HG02763 (cell line): Measurements from ENCODE around the gene SULT1E1.
"Not testable (repeated sequence)": the region's sequence is repeated elsewhere in the genome, so short reads cannot be mapped to it uniquely, and the experiment has no call there.

Experiments
- ATAC-seq: cut with Tn5 transposase; IDR thresholded peaks from one replicate; pipeline ENCODE4 v1.9.1; 2021; ENCODE audit warnings: mild to moderate bottlenecking, moderate library complexity; ENCODE audit not compliant: unreplicated experiment

SULT1E1 gene

DNA sequence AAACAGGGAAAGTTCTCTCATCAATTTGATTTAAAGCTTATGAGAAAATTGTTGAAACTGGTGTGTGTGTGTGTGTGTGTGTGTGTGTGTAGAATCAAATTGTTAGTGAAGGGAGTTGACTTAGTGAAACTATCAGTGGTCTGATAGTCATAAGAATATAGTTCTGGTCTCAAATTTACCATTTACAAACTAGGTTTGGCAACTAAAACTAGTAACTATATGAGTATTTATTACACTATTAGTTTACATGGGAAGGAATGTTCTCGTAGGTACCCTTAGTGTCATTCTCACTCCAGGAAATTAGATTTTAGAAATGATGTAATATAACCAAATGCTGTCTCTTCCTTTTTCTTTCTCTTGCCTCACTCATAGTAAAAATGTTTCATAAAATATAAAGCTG is 11.9 kb downstream of the SULT1E1 start:
- ATAC-seq = no peak

- no peak for ATAC-seq
These were observed 16.0 kb downstream of the SULT1E1 start for GRCh38 chr4:69843932-69844331.

DNA sequence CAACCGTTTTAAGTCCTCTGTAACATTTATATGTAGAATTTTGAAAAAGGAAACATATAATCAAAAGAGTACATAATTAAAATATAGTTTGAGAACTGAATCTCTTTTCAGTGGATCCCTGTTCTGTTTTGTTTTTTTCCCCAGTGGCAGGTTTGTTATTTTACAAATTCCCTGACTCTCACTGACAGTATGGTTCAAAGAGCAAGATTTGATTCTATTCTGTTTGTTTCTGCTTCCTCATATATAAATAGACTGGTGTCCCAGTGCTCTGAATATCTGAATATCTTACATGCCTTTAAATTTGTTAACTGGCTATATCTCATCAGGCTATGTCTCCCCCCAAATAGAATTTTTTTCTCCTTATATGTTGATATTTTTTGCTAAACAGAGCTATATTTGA is 16.6 kb downstream of the SULT1E1 start:
- ATAC-seq = no peak

DNA sequence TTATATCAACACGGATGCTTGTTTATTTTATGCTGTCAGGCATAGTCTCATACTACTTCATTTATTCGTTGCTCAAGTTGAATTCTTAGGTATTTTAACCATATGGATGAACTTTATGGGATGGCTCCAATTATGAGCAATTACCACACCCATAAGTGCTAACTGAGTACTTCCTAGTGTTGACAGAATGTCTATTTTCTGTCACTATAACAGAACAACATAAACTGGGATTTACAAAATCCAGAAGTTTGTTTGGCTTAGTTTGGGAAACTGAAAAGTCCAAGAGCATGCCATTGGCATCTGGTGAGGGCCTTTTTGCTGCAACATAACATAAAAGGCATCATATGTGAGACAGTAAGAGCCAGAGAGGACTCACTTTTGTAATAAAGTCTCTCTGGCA is 21.0 kb downstream of the SULT1E1 start:
- no peak for ATAC-seq

DNA sequence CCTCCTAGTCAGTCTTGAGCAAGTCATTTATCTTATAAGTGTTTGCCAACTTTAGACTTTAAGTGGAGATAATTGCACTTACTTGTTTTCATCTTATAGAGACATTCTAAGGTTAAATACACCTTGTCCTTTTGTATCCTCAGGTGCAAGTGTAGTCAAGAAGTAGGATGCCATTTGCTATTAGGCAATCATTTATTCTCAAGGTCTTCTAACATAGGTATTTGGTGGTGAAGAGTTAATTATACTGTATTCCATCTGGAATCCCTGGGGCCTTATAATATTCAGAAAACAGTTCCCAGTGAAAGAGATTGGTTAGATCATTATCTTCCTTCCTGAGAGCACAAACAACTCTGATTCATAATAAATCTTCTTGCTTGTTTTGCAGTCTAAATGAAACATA is 23.7 kb downstream of the SULT1E1 start:
- ATAC-seq = no peak

GRCh38 chr4:69835766-69836165 is 24.2 kb downstream of the SULT1E1 start:
- no peak for ATAC-seq

GRCh38 chr4:69833251-69833650 is 26.7 kb downstream of the SULT1E1 start:
- ATAC-seq = no peak

DNA sequence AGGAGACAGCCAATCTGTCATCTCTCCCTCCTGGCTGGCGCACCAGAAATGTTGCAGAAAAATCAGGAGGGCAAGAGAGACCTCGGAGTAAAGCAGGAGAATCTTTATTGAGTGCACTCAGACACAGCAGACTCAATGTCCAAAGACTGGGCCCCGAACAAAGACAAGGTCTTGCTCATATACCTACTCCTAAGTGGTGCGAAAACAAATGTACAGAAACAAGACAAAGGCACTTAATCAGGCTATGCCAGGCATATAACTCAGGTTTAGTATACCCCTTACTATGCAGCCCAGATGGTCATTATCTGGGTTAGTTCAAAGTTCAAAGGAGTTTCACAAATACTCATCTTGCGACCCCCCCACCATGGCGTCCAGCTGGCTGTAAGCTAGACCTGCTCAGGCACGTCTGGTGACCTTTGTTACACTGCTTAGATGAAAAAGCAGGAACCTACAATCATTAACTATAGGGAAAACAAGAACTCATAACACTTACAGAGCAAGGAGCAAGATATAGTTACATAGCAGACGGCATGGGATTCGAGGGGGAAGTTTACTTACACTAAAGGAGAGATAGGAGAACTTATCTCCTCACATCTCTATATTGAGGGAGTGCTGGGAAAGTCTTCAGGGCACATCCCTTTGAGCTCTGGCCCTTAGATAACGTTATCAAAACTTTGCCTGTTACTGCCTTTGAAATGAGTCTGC is 27.5 kb downstream of the SULT1E1 start:
- peak; percentile 38 for ATAC-seq

GRCh38 chr4:69831646-69832325 is 28.2 kb downstream of the SULT1E1 start:
- peak; percentile 89 for ATAC-seq

DNA sequence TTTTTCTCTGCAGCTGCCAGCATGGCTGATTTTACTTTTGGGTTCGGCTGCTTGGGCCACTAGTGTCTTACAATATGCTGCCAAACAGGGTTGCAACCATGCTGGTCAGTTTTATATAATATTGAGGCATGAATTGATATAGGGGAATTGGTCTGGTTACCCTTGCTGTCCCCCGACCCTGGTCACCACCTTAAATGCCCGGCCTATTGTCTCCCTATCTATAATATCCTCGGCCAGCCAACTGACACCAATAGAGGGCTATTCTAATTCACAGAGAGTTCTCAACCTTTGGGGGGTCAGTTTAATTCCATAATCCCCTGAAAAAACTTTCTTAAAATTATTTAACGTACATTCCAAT is 28.7 kb downstream of the SULT1E1 start:
- no peak for ATAC-seq

- ATAC-seq = no peak
These were observed 29.2 kb downstream of the SULT1E1 start for GRCh38 chr4:69830560-69831269.

GRCh38 chr4:69830192-69830559 is 29.8 kb downstream of the SULT1E1 start:
- no peak for ATAC-seq

GRCh38 chr4:69829678-69830077 is 30.3 kb downstream of the SULT1E1 start:
- no peak for ATAC-seq

- ATAC-seq = no peak
These were observed 31.1 kb downstream of the SULT1E1 start for GRCh38 chr4:69828828-69829227.

- ATAC-seq = not testable (repeated sequence)
These were observed 34.9 kb downstream of the SULT1E1 start for GRCh38 chr4:69825056-69825455.

GRCh38 chr4:69823481-69824186 is 36.3 kb downstream of the SULT1E1 start:
- ATAC-seq = peak; percentile 93

- peak; percentile 8 for ATAC-seq
These were observed 36.9 kb downstream of the SULT1E1 start for GRCh38 chr4:69823048-69823447.

DNA sequence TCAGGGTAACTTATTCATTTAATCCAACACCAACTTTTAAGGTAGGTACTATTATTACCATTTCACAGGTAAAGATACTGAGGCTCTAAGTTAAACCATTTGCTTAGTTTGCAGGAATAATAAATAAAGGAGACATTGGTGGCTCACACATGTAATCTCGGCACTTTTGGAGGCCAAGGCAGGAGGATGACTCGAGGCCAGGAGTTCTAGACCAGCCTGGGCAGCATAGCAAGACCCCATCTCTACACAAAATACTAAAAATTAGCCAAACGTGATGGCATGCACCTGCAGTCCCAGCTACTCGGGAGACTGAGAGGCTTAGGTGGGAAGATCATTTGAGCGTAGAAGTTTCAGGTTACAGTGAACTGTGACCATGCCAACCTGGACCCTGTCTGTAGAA is 37.7 kb downstream of the SULT1E1 start:
- ATAC-seq = no peak

GRCh38 chr4:69818060-69818639 is 41.8 kb downstream of the SULT1E1 start:
- no peak for ATAC-seq

GRCh38 chr4:69816236-69816635 is 43.7 kb downstream of the SULT1E1 start:
- no peak for ATAC-seq

GRCh38 chr4:69813628-69814027 is 46.3 kb downstream of the SULT1E1 start:
- no peak for ATAC-seq
